Endometrium (tissue), 2 donors: ENCODE data around the gene PNPLA7.

Experiments
- FAIRE-seq: peaks from 2 replicates; lab custom pipeline; 2012; peaks lifted over from hg19 to GRCh38; lab: Jason Lieb, UNC
- donor health status: control.
- donor health status: control.

Gene PNPLA7

DNA sequence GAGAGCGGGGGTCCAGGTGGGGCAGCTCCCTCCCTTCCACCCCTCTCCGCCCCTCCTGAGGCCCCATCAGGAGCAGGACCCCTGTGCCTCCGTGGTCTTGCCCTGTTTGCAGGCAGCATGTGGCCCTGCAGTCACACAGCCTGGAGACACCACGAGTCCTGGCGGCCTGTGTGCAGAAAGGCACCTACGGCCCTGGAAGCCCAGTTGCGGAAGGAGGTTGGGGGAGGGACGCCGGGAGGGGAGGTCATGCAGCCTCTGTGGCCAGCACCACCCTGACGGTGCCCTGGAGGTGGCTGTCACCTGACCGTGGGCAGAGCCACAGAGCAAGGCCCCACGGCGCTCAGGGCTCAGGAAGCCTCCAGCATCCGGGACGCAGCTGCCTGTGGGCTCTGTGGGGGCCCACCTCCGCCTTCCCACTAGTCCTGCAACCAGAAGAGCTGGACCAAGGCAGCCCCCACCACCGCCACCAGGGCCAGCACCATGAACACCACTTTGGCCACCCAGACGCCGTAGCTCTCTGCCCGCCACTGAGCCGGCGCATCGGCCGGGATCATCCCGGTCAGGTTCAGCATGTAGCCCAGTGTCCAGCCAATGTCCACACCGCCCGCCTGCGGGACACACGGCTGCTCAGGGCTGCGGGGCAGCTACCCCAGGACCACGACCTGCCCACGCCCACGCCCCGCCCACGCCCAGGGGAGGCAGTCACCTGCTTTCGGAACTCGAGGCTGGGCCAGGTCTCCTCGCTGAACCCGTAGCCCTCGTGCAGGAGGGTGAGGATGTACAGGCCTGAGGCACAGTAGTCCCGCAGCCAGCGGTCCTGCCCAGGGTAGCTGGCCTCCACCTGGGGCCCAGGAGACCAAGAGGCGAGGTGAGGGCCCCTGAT is 115.5 kb downstream of the PNPLA7 start:
- FAIRE-seq = no peak

DNA sequence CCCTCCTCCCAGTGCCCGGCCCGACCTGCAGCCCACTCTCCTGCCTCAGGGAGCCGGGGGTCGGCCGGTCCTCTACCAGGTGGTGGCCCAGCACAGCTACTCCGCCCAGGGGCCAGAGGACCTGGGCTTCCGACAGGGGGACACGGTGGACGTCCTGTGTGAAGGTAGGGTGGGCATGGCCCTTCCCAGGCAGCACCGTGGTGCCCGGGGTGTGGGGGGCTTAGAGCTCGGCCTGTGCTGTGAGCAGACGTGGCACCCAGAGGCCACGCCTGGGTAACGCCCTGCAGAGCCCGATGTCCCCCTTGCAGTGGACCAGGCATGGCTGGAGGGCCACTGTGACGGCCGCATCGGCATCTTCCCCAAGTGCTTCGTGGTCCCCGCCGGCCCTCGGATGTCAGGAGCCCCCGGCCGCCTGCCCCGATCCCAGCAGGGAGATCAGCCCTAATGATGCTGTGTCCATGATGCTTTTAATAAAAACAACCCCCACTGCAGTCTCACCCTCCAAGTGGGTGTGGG is 116.2 kb downstream of the PNPLA7 start:
- FAIRE-seq = no peak

DNA sequence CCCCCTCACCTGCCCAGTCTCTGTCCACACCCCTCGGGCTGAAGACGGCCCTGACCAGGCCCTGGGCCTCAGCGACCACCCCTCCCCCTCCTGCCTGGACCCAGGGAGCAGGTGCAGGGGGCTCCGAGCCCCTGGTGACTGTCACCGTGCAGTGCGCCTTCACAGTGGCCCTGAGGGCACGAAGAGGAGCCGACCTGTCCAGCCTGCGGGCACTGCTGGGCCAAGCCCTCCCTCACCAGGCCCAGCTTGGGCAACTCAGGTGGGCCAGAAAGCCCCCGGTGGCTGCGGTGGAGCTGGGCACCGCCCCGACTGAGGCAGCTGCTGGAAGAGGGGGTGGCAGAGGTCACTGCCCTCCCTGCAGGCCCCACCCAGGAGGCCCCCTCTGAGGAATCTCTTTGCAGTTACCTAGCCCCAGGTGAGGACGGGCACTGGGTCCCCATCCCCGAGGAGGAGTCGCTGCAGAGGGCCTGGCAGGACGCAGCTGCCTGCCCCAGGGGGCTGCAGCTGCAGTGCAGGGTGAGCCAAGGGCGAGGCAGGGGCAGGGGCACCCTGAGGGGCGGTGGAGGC is 116.8 kb downstream of the PNPLA7 start:
- no peak for FAIRE-seq

GRCh38 chr9:137432687-137433348 is 117.4 kb downstream of the PNPLA7 start:
- FAIRE-seq = no peak

DNA sequence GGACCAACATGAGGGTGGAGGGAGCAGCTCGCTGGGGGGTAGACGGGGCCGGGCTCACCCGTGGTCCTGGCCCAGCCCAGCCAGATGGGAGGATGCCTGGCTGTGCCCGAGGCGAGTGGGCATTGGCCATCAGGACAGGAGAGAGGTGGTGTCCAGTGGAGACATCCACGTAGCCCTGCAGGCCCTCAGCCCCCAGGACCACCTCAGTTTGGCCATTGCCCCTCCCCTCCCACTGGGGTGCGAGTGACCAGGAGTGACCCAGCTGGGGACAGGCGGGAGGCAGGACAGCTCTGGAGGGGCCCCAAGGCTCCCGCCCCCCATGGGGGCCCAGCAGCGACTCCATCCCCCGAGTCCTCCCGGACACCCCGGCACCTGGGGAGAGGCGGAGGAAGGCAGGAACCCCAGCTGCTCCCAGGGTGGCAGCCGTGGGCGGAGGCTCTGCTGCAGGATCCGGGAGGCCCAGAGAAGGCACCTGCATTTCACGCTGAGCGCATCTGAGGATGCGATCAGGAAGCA is 118.7 kb downstream of the PNPLA7 start:
- no peak for FAIRE-seq

GRCh38 chr9:137430723-137431415 is 119.3 kb downstream of the PNPLA7 start:
- no peak for FAIRE-seq

GRCh38 chr9:137429974-137430722 is 120.1 kb downstream of the PNPLA7 start:
- FAIRE-seq = no peak

GRCh38 chr9:137429546-137429890 is 120.7 kb downstream of the PNPLA7 start:
- no peak for FAIRE-seq

DNA sequence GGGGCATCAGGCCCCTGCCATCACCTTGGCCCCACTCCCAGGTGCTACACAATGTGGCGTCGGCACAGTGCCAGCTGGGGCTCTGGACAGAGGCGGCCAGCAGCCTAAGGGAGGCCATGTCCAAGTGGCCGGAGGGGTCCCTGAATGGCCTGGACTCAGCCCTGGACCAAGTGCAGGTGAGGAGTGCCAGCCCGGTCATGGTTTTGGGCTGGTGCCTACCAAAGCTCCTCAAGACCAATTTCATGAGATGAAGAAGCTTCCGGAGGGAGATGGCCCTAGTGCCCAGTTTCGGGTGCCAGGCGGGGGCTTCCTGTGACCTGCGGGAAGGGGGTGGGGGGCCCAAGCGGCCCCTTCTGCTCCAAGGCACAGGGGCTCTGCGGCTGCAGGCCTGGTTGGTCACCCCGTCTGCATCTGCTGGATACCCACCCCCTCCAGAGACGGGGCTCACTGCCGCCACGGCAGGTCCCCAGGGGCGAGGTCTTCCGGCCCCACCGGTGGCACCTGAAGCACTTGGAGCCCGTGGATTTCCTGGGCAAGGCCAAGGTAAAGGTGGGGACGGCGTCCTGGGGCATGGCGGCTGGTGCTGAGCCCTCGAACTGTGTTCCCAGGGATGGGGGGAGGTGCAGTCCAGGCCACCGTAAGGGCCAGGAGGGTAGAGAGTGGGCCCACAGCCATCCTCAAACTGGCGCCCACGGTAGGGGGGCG is 121.2 kb downstream of the PNPLA7 start:
- FAIRE-seq = no peak

GRCh38 chr9:137428311-137428630 is 121.9 kb downstream of the PNPLA7 start:
- FAIRE-seq = no peak

- FAIRE-seq = no peak
Observed at GRCh38 chr9:137427454-137428310, 122.5 kb downstream of the PNPLA7 start.

DNA sequence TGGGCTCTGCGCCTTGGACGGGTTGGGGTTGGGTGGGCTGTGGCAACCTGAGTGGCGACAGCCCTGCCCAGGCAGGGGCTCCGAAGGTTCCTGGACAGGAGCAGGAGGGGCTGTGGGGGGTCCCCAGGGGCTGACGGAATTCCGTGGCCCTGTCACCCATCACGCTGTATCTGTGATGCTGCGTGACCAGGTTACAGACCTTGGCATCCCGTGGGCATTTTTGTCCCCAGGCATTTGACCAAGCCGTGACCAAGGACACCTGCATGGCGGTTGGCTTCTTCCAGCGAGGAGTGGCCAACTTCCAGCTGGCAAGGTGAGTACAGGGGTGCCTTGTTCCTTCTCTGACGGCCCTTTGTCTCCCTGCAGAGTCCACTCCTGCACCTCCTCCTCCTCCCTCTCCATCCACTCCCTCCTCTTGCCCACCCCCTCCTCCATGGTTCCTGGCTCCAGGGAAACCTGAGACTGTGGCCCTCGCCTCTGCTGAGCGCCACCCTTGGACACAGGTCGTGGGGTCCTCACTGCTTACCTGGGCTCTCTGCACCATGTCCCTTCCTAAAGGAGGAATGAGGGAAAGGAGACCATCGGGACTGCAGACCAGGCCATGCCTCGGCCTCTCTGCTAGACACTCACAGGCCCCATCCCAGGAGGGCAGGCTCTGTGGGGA is 124.1 kb downstream of the PNPLA7 start:
- FAIRE-seq = no peak

DNA sequence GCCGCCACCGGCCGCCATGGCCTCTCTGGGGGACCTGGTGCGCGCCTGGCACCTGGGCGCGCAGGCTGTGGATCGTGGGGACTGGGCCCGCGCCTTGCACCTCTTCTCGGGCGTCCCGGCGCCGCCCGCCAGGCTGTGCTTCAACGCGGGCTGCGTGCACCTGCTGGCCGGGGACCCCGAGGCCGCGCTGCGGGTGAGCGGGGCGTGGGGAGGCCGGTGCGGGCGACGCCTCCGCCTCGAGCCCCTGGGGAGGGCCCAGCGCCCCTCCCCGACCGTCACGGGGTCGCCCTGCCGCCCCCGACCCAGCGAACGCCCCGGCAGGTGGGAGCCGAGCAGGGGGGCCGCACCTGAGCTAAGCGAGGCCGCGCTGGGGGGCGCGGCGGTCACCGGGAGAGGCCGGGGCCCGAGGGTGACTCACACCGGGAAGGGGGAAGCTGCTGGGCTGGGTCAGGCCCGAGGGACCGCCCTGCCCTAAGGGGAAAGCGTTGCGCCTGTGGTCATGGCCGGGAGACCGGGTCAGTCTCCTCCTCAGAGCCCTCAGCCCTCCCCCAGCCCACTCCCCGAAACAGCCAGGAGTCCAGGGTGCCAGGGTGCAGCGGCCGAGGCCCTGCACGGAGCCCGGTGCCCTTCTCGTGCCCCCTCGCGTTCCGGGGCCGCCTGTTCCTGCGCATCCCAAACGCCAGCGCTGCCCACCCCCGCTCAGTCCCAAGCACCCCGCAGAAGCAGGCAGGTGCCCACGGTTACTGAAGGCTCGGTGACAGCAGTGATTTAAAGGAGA is 126.5 kb downstream of the PNPLA7 start:
- no peak for FAIRE-seq

GRCh38 chr9:137422604-137423513 is 127.3 kb downstream of the PNPLA7 start, which contains the start of the genes EXD3 and NOXA1:
Gene EXD3, minus strand, starts transcription at chr9:137423162. Its CDS starts 27,805 bp downstream, at chr9:137395357.
Gene NOXA1, plus strand, starts transcription at chr9:137423393. Its CDS starts 137 bp downstream, at chr9:137423530.
- FAIRE-seq = no peak

DNA sequence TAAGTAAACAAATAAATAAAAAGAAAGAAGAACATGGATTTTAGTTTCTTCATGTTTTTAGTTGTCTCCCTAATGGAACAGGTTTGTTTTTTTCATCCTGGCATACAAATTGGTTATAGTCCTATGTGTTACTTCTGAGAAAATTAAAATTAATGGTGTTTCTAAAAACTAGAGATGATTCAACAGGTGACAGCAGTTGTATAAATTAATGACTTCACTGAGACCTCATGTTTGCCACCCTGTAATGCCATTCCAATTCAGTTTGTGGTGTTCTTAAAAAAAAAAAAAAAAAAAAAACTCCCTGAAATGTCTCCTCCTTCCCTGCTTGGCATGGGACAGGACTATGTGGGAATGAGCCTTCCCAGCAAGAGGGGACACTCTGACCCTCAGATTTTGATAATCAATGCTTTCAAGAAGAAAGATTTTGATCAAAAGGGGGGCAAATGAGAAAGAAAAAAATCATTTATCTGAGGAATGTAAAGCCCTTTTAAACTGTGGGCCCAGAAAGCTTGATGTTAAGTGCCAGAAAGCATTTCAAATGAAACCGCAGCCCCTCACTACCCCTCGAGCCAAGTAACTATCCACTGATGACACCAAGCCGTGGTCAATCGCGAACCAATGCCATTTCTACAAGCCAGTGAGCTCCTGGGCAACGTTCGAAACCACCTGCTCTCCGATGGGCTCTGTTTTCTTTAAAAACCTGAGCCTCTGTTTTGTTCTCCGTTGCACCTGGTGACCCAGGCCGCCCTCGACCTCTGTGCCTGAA is 128.2 kb downstream of the PNPLA7 start:
- no peak for FAIRE-seq

GRCh38 chr9:137417161-137418021 is 132.8 kb downstream of the PNPLA7 start:
- no peak for FAIRE-seq
